D721Med (cell line): ENCODE measurements around the gene PLCG2.

Source experiments
- DNase-seq: peaks from one replicate; pipeline ENCODE4 v3.0.0; 2011; ENCODE audit warnings: low spot score; ENCODE audit not compliant: insufficient read length
- FAIRE-seq: peaks from 2 replicates; lab custom pipeline; 2011; peaks lifted over from hg19 to GRCh38; lab: Jason Lieb, UNC
- CTCF ChIP-seq: IDR thresholded peaks from 2 replicates; pipeline ENCODE4 v1.5.1; 2012; ENCODE audit warnings: mild to moderate bottlenecking, control low read depth; ENCODE audit not compliant: insufficient read depth; ENCODE audit errors: missing control alignments

PLCG2 gene

GRCh38 chr16:81888520-81889394 lies 109.7 kb downstream of the PLCG2 start:
- no peak for DNase-seq
- no peak for TF ChIP-seq CTCF
- no peak for FAIRE-seq

GRCh38 chr16:81891736-81892364 lies 112.8 kb downstream of the PLCG2 start:
- TF ChIP-seq CTCF: no peak
- FAIRE-seq: no peak
- DNase-seq: no peak

- FAIRE-seq (no peak), DNase-seq (no peak)
- no peak for TF ChIP-seq CTCF
Measured at GRCh38 chr16:81894592-81894991, 115.5 kb downstream of the PLCG2 start.

- DNase-seq (no peak), FAIRE-seq (no peak)
- TF ChIP-seq CTCF: no peak
Measured at GRCh38 chr16:81896902-81897301, 117.8 kb downstream of the PLCG2 start.

- TF ChIP-seq CTCF: no peak
- DNase-seq: no peak
- no peak for FAIRE-seq
Measured at GRCh38 chr16:81899601-81900000, 120.5 kb downstream of the PLCG2 start.

- FAIRE-seq (no peak), DNase-seq (no peak)
- TF ChIP-seq CTCF: no peak
Measured at GRCh38 chr16:81900014-81900413, 120.9 kb downstream of the PLCG2 start.

GRCh38 chr16:81900456-81900855 lies 121.4 kb downstream of the PLCG2 start:
- DNase-seq (no peak), FAIRE-seq (no peak)
- no peak for TF ChIP-seq CTCF
